ENCODE data around the gene EFCAB14. TPM values are rescaled to one million over a fixed set of nuclear protein-coding genes. Genes with fewer than 3 reads are reported as not detected.

The EFCAB14 gene
- total RNA-seq, 1 experiment from 2014 or later, result 52.5 TPM

GRCh38 chr1:46649764-46650163 is 69.2 kb downstream of the EFCAB14 start:
- Histone ChIP-seq H3K79me2 (ENCODE audit: insufficient read depth, low read length) (no peaks in the 10 kb centered on the region), H3K36me3 (ENCODE audit: control insufficient read depth in 1 of 2, insufficient read depth in 2 of 2, low read length in 2 of 2) (peaks cover 3 to 22% of the 10 kb centered on the region in 2 experiments; a peak in 3 of 4 replicates), H3K9me2 (ENCODE audit: insufficient read depth) (no peaks in the 10 kb centered on the region), H3K27ac (ENCODE audit: low read depth, low read length) (no peak overlapping the region), H4K20me1 (ENCODE audit: insufficient read depth) (no peaks in the 10 kb centered on the region), H3K9ac (ENCODE audit: low read length) (no peak overlapping the region), H3K4me3 (replicated peaks in 1 of 2; ENCODE audit: low read depth in 1 of 2, low read length in 2 of 2) (no peak overlapping the region), H3K4me2 (ENCODE audit: low read length) (no peak overlapping the region), H3K27me3 (ENCODE audit: insufficient read depth, low read length) (no peaks in the 10 kb centered on the region), H3K9me3 (ENCODE audit: control insufficient read depth in 1 of 2, insufficient read depth in 1 of 2, low read depth in 1 of 2, low read length in 2 of 2) (no peaks in the 10 kb centered on the region), H2AFZ (ENCODE audit: low read depth, low read length, poor library complexity, severe bottlenecking) (no peak overlapping the region), H3K4me1 (ENCODE audit: control insufficient read depth in 1 of 2, insufficient read depth in 2 of 2, low read length in 2 of 2) (no peaks in the 10 kb centered on the region)
- intact Hi-C loops (cut with micrococcal nuclease), result no loop called here
- CTCF ChIA-PET, result no interaction called here
- POLR2A ChIA-PET, result no interaction called here
- no TSS peak for BruUV-seq (replicated peaks)
- ATAC-seq (no peak), DNase-seq (ENCODE audit: low read depth, low spot score) (no peak)
- RAD21 ChIA-PET (ENCODE audit: low non-redundant PET in 1 of 2, low total read pairs in 2 of 2, uncharacterized antibody in 2 of 2, unreplicated experiment in 2 of 2), result no interaction called here
- TF ChIP-seq ZBTB33 (IDR thresholded peaks at IDR 0.05; ENCODE audit: extremely low read depth, insufficient replicate concordance, low read length) (no peak), ZFX (IDR thresholded peaks at IDR 0.05) (no peak), EGR1 (IDR thresholded peaks at IDR 0.05; ENCODE audit: low read depth) (no peak), MAX (IDR thresholded peaks at IDR 0.05) (no peak), JUND (IDR thresholded peaks at IDR 0.05) (no peak), REST (IDR thresholded peaks at IDR 0.05; ENCODE audit: low read depth) (no peak), EZH2phosphoT487 (IDR thresholded peaks at IDR 0.05; ENCODE audit: borderline replicate concordance) (no peak), CBX3 (IDR thresholded peaks at IDR 0.05; ENCODE audit: low read depth) (no peak), TCF7L2 (IDR thresholded peaks at IDR 0.05; ENCODE audit: borderline replicate concordance, extremely low read depth, insufficient read depth, insufficient read length) (no peak), ATF3 (IDR thresholded peaks at IDR 0.05) (no peak), SRF (IDR thresholded peaks at IDR 0.05; ENCODE audit: low read depth) (no peak), RAD21 (IDR thresholded peaks at IDR 0.05; ENCODE audit: low read depth) (no peak), YY1 (IDR thresholded peaks at IDR 0.05; ENCODE audit: extremely low read depth, insufficient replicate concordance, low read depth, low read length) (no peak), ELF1 (IDR thresholded peaks at IDR 0.05; ENCODE audit: borderline replicate concordance, low read depth) (no peak), SP1 (IDR thresholded peaks at IDR 0.05; ENCODE audit: low read depth) (no peak), CEBPB (IDR thresholded peaks at IDR 0.05; ENCODE audit: low read depth) (no peak), POLR2A (IDR thresholded peaks at IDR 0.05; ENCODE audit: borderline replicate concordance, extremely low read depth, insufficient read depth, insufficient read length) (no peak), EZH2 (IDR thresholded peaks at IDR 0.05) (no peak), POLR2AphosphoS5 (IDR thresholded peaks at IDR 0.05; ENCODE audit: low read depth, low read length) (no peak)
